A673 (cell line): ENCODE measurements around the gene S100A4.

Experiments
- CTCF ChIP-seq: fragments of 300-800, 200-600 bp; sonication (generic); conservative IDR thresholded peaks from 2 replicates; pipeline ENCODE4 v1.5.1; 2017; ENCODE audit warnings: low read depth, mild to moderate bottlenecking, antibody characterized with exemption, low read length, moderate library complexity, mixed read lengths
- EZH2 ChIP-seq: fragments of 200-600 bp; sonication (generic); IDR thresholded peaks from 2 replicates; pipeline ENCODE4 v1.6.1; 2017; ENCODE audit warnings: borderline replicate concordance, low read depth, mild to moderate bottlenecking, mixed read lengths, antibody characterized with exemption, low read length; ENCODE audit not compliant: poor library complexity, severe bottlenecking

- TF ChIP-seq CTCF (no peak), EZH2 (no peak)
These were observed 27.7 kb upstream of the S100A4 start for GRCh38 chr1:153573351-153573750.
